Measurements from ENCODE around the gene FTCDNL1. TPM values are rescaled to one million over a fixed set of nuclear protein-coding genes. Genes with fewer than 3 reads are reported as not detected.

Gene FTCDNL1
- total RNA-seq, 1 experiment from 2014 or later: 2.0 TPM

GRCh38 chr2:199869653-199870052, 18.7 kb upstream of the FTCDNL1 start:
- WGBS (ENCODE audit: extremely low coverage, insufficient read length, low lambda C conversion rate): no CpG with 5 or more reads among the region's 1 CpG
- H3K9me3 Mint-ChIP-seq: peaks cover 9 to 10% of the 10 kb centered on the region in 2 experiments
- Histone ChIP-seq H3K27me3 (ENCODE audit: insufficient read depth, low read length) (no peaks in the 10 kb centered on the region), H3K4me1 (ENCODE audit: insufficient read depth, low read length) (peaks cover 8% of the 10 kb centered on the region; the same call in 1 of the 2 replicates), H3K4ac (ENCODE audit: low read depth, low read length) (no peak overlapping the region), H2BK15ac (ENCODE audit: low read depth, low read length) (no peak overlapping the region), H2BK12ac (ENCODE audit: insufficient read length, low read depth, low read length) (no peak overlapping the region), H3K18ac (ENCODE audit: insufficient read length, low read depth, low read length) (no peak overlapping the region), H4K20me1 (ENCODE audit: control insufficient read depth, insufficient read depth, insufficient read length) (no peaks in the 10 kb centered on the region), H2BK20ac (ENCODE audit: low read depth, low read length, poor library complexity, severe bottlenecking) (no peak overlapping the region), H3K79me1 (ENCODE audit: insufficient read depth, low read depth, low read length, poor library complexity, severe bottlenecking) (no peaks in the 10 kb centered on the region), H2BK120ac (ENCODE audit: low read depth, low read length, poor library complexity, severe bottlenecking) (no peak overlapping the region), H3K4me2 (ENCODE audit: insufficient read depth, insufficient read length, low read length) (peak overlapping the region; percentile 41), H4K91ac (ENCODE audit: insufficient read length, low read depth, low read length) (no peak overlapping the region), H3K23ac (ENCODE audit: insufficient read length, low read depth, low read length) (no peak overlapping the region), H2AFZ (ENCODE audit: low read length) (no peak overlapping the region), H3K56ac (ENCODE audit: insufficient read length, low read depth, low read length) (no peak overlapping the region), H3K27ac (ENCODE audit: insufficient read length, low read depth, low read length) (peak overlapping the region; percentile 94), H3K9ac (ENCODE audit: extremely low read depth, insufficient read length, low read length) (no peak overlapping the region), H2BK5ac (ENCODE audit: insufficient read length, low read length) (peak overlapping the region; percentile 24), H2AK5ac (ENCODE audit: insufficient read length, low read length) (no peak overlapping the region), H4K8ac (replicated peaks; ENCODE audit: insufficient read length, low read depth, low read length) (no peak overlapping the region), H3K79me2 (ENCODE audit: insufficient read depth, low read length) (no peaks in the 10 kb centered on the region), H4K5ac (ENCODE audit: insufficient read length, low read depth, low read length) (no peak overlapping the region), H3K23me2 (ENCODE audit: insufficient read length, low read depth, low read length, poor library complexity, severe bottlenecking) (no peaks in the 10 kb centered on the region), H3K9me3 (ENCODE audit: control insufficient read depth, low read depth, low read length) (no peaks in the 10 kb centered on the region), H3K14ac (ENCODE audit: insufficient read depth, low read length) (no peak overlapping the region), H3T11ph (ENCODE audit: low read length) (no peak overlapping the region)
- peak overlapping the region; percentile 39 to 62; a peak in 3 of 5 replicates for H3K4me3 Mint-ChIP-seq
- peaks cover 40 to 44% of the 10 kb centered on the region in 2 experiments for H3K4me1 Mint-ChIP-seq
- peak overlapping the region; percentile 96 to 99 (median 99) for H3K27ac Mint-ChIP-seq
- H3K27me3 Mint-ChIP-seq (ENCODE audit: low read depth): no peaks in the 10 kb centered on the region
- no peak for TF ChIP-seq CTCF (conservative IDR thresholded peaks at IDR 0.05)
- DNase-seq: no peak
- peaks cover 9 to 13% (median 12%) of the 10 kb centered on the region in 3 experiments for H3K36me3 Mint-ChIP-seq (ENCODE audit: insufficient read depth in 1 of 3, low read depth in 3 of 3)

All from H9 (cell line).